ENCODE measurements around the gene SNX5.

DNA sequence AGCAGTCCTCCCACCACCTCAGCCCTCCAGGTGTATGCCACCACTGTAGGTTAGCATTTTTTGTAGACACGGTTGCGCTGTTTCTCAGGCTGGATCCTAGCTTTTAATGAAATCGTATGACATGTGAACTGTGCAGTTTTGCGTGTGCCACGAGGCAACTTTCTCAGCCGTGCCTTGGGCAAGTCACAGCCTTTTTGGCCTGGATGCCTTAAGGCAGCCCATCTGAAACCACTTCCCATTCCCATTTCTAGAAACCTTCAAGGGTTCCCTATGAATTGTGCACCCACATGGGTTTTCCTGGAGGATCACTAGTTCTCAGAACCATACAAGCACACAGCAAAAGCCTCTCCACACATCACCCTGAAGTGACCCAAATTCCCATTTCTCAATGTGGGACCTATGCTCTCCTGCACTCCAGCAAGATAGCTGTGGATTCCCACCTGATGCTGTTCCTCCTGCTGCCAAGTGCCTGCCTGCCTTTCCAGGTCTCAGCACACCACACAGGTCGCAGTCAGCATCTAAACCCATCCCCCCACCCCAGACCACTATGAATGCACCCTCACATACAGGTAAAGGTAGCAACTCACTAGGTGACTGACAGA, 28.9 kb downstream of the SNX5 start:
- peak; percentile 10 for TF ChIP-seq POLR2AphosphoS5 (IDR thresholded peaks at IDR 0.05; ENCODE audit: low read depth, low read length)
- TF ChIP-seq POLR2A (IDR thresholded peaks at IDR 0.05; ENCODE audit: low read depth, low read length): peak; percentile 26; the same call in 1 of the 2 replicates
- TF ChIP-seq TAF1 (IDR thresholded peaks at IDR 0.05; ENCODE audit: low read depth, low read length): no peak
- no peak for TF ChIP-seq POU2F2 (IDR thresholded peaks at IDR 0.05; ENCODE audit: low read depth, low read length)

All from GM12891 (cell line).